Inflammatory macrophage treated with lipopolysaccharide for 4 hours (primary cell): ENCODE results near the gene KDM5A.
"Not testable (repeated sequence)": the region's sequence is repeated elsewhere in the genome, so short reads cannot be mapped to it uniquely, and the experiment has no call there.

Experiments
- DNase-seq: peaks from one replicate; pipeline ENCODE4 v3.0.0-alpha.2; 2020

Gene KDM5A

DNA sequence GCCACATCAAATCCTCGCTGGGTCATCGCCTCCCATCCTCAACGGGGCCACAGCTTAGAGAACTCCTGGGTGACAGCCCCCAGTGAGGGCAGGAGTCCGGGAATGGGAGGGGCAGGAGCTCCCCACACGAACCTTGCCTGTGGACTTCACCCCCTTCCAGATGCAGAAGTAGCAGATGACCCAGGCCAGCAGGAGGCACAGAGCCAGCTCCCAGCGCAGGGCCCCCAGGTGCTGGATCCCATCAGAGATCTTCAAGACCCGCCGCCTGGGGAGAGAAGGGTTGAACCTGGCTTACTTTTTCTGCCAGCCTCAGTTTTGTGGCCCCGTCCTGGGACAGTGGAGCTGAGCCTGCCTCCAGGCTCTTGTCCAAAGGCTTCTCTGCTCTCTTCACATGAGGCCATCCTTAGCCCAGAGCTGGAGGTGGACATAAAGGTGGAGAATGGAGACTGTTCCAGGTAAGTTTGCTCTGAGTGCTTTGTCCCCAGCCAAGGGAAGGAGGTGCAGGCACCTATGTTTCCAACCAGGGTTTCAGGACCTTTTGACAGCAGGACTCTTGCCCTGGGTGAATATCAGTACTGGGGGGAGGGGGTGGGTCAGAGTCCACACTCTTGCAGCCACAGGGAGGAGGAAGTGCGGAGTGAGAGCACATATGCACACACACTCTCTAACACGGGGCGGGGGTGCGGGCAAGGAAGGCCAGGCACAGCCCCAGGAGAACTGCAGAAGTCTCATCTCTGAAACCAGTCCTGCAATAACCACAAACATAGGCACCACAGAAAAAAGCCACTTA, 151.9 kb downstream of the KDM5A start:
- no peak for DNase-seq

GRCh38 chr12:236445-236844, 152.7 kb downstream of the KDM5A start:
- no peak for DNase-seq

- not testable (repeated sequence) for DNase-seq
These were observed 153.2 kb downstream of the KDM5A start for GRCh38 chr12:235967-236366.

DNA sequence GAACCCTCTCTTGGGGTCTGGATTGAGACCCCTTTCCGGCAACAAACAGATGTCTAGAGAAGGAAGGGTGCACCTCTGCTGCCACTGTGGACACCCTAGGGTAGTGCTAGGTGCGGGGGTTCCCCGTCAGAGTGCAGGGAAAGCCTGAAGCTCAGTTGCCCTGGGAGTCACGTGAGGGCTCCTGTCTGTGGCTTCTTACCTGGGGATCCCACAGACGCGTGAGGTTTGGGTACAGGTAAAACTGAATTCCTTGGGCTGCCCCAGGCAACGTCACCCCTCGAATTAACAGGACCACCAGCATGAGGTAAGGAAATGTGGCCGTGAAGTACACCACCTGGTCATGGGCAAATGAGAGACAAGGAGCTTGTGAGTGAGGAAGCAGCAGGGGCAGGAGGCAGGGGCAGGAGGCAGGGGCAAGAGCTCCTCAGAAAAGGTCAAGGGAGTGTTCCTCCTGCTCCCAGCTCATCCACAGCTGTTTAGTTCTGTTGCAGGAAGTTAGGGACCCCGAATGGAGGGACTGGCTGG, 154.2 kb downstream of the KDM5A start:
- DNase-seq, result no peak

DNA sequence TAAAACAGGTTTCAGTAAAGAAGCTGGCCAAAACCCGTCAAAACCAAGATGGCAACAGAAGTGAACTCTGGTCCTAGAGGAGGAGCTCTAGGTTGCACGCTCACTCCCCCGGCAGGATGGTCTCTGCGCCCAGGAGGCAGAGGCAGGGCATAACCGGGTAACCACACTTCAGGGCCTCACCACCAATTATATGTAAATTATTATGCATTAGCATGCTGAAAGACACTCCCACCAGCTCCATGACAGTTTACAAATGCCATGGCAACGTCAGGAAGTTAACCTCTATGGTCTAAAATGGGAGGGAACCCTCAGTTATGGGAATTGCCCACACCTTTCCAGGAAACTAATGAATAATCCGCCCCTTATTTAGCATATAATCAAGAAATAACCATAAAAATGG, 155.1 kb downstream of the KDM5A start:
- no peak for DNase-seq

- no peak for DNase-seq
These were observed 155.5 kb downstream of the KDM5A start for GRCh38 chr12:233615-233968.

GRCh38 chr12:232731-233614, 156.1 kb downstream of the KDM5A start:
- DNase-seq, result no peak

DNA sequence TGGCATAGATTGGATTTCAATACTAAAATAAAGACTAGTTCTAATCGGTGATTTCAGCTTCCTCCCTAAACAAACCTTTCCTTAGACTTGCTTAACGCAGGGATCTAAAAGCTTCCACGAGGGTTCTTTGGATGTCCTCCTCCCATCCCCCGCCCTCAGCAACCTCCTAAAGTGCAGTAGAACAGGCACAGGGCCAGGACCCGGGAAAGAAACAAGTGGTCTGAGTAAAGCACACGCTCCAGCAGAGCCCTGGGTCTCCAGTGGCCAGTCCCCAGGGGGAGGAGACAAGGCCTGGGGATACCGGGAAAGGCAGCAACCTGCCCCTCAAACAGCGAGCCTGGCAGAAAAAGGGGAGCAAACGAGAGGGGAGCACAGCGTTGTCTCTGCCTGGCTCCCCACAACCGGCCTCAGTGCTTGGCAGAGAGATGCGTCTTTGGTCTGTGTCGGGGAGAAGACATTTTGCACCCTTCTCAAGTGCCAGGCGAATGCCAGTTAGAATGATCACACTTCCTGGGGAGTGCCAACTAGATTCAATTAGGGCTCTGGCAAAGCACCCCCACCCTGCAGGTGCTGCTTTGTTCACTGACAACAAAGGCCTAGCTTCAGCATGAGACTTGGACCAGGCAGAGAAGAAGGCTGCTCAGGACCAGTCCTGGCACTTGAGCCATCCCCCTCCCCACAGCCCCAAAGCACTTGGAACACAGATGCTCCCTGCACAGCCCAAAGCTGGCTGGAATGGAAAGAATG, 158.0 kb downstream of the KDM5A start:
- DNase-seq, result no peak
